NCI-H2107 treated with DMSO at 0.1 percent for 48 hours (cell line): ENCODE data around the gene PRDM16.

ENCODE experiments used
- DNase-seq: peaks from one replicate; lab custom pipeline; 2025; ENCODE audit not compliant: unreplicated experiment; lab: John Stamatoyannopoulos, UW

Gene PRDM16

GRCh38 chr1:3251807-3252428 lies 182.9 kb downstream of the PRDM16 start:
- DNase-seq, result no peak

GRCh38 chr1:3255680-3256079 lies 186.7 kb downstream of the PRDM16 start:
- DNase-seq, result no peak

DNA sequence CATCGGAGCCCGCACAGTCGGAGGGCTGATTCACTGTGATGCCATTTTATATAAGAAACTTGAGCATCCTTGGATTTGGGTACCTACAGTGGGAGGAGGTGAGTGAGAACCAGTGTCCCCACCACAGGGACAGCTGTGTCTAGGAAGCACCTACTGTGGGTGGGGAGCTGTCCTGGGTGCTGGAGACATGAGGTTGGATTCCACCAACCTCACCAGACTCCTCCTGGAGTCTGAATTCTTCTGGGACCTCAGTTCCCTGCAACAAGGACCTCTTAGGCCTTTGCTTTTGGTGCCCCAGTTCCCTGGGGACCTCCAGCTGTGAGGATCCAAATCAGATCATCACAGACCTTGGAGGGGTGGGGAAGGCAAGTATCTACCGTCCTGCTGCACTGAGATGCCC lies 188.8 kb downstream of the PRDM16 start:
- DNase-seq, result no peak

GRCh38 chr1:3258386-3259003 lies 189.5 kb downstream of the PRDM16 start:
- DNase-seq, result no peak

GRCh38 chr1:3259020-3259419 lies 190.0 kb downstream of the PRDM16 start:
- no peak for DNase-seq

DNA sequence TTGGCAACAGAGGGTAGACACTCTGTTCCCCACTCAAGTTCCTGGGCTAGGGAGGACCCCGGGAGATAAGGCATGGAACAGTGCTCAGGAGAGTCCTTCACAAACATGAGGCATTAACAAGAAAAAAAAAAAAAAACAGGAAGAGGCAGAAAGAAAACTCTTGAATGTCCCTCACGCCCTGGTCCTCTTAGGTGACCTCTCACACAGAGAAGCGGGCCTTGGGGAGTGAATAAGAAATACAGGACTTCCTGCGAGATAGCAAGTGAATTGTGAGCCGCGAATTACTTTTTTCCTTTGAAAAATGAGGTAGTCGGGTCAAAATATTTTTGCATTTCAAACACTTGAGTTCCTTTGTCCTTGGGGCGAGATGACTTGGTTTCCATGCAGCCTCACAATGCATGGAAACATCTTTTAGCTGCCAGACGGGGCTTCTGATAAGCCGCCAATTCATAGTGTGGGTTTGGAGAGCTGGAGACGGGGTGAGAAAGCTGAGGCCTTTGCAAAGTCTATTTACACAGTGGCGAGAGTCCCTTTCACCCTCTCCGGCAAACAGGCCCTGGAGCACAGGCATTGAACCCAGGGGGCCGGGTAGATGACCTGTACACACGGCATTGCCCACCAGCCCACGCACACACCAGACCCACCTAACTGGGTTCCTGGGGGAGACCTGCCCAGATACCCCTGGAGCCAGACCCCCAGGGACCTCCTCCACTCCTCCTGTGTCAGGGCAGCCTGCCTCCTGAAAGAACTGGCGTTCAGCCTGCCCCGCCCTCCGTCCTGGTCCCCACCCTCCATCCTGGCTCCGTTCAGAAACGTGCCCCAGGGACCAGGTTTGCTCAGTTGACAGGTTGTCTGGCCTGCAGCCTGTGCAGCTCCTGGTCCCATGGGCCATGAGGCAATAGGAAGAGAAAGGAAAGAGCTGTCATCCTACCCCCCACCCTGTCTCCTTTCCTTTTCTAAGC lies 192.3 kb downstream of the PRDM16 start:
- no peak for DNase-seq

DNA sequence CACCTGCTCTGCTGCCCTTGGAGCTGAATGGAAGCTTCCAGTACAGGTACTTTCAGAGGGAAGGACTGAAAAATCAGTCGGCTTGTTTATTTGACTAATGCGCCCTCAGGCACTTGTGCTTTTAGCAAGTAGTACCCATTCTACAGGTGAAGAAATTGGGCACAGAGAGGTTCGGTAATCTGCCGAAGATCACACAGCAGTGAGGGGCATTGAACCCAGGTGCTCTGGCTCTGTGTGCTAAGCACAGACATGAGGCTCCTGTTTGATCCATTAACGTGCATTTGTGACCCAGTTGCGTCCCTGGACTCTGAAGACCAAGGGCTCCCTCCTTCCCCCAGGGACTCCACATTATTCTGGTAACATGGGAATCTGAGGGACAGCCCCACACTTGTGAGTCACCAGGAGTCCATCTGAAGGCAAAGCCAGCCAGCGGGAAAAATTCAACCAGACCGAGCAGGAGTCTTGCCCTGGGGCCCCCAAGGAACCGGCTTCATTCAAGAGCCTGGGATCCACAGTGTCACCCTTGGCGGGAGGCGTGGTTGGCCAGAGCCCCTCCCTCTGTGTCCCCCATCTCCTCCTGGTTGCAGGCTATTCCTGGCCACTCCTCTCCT lies 193.1 kb downstream of the PRDM16 start:
- no peak for DNase-seq

DNA sequence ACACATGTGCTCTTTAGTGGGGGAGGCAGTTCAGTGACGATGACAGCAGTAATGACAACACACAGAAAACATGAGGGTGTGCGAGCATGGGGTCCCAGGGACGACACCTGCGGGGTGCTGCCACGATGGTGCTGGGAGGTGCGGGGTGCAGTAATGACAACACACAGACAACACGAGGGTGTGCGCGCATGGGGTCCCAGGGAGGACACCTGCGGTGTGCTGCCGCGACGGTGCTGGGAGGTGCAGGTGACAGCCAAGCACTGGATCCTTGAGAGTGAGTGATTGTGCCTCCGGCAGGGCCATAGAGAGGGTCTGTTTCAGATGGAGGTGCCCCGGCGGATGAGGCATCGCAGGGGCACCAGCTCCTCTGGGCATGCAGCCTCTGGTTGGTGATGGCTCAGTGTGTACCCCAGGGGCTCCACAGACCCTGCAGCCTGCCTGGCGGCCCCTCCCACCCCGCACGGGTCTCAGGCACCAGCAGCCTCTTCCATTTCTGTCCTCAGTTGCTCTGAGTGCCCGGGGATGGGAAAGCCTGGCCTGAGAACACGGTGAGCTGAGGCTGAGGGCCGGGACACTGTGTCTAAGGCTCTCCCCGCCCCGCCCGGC lies 193.8 kb downstream of the PRDM16 start:
- DNase-seq, result no peak

DNA sequence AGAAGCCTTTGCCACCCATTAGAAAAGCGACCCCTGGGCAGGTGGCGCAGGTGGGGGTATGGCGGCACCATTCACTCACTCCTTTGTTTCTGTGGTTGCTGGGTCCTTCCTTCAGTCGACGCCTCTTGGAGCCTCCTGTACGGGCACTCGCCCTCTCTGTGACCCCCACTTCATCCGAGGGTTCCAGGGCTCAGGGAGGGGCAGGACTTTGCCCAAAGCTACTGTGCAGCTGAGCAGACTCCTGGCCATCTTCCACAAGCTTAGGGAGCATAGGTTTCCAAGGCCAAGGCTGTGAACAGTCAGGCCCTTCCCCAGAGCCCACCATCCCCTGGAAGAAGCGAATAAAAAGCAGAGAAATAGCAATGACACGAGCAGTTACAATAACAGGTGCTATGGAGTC lies 194.8 kb downstream of the PRDM16 start:
- no peak for DNase-seq

DNA sequence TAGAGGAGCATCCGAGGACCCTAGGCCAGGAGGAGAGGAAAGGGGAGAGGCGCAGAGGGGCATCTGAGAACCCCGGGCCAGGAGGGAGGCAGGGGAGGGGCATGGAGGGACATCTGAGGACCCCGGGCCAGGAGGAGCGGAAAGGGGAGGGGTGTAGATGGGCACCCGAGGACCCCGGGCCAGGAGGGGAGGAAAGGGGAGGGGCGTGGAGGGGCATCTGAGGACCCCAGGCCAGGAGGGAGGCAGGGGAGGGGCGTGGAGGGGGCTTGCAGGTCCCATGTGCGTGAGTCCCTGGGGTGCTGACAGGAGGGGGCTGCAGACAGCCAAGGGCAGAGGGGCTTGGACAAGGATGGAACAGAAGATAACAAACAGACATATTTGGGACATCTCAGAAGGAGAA lies 195.5 kb downstream of the PRDM16 start:
- no peak for DNase-seq

GRCh38 chr1:3265835-3266805 lies 197.1 kb downstream of the PRDM16 start:
- DNase-seq, result no peak

DNA sequence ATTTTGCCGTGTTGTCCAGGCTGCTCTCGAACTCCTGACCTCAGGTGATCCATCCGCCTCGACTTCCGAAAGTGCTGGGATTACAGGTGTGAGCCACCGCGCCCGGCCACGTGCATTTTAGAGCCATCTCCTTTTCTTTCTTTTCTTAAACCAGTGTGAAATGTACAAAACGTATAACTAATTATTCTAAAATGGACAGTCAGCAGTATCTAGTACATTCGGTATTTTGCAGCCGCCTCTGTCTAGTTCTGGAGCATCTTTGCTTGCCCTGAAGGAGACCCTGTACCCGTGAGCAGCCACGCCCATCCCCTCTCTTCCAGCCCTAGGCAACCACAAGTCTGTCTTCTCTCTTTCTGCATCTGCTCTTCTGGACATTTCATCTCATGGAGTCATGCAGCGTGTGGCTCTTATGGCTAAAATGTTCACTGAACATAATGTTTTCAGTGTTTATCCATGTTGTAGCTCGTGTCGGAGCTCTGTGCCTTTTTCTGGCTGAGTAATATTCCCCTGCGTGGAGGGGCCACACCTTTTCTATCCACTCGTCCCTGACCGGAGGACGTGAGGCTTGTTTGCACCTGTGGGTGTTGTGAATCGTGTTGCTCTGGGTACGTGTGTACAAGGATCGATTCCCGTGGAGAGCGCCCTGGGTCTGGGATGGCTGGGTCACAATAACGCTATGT lies 198.0 kb downstream of the PRDM16 start:
- DNase-seq, result no peak

GRCh38 chr1:3267550-3268270 lies 198.7 kb downstream of the PRDM16 start:
- no peak for DNase-seq

DNA sequence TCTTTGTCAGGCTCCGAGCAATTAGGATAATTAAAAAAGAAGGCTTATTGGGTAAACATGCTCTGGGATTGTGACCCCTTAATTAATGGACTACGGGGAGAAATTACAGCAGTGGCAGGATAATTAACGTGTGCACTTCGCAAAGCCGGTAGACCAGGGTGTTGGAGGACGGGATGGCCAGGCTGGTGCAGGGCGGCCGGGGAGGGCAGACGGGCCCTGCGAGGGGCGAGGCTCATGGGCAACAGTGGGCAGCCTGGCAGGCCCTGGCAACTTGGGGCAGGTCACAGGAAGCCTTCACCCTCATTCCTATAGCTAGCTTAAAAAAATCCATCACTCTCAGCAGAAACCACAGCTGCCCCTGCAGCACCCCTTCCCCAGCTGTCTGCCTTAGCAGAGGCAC lies 199.3 kb downstream of the PRDM16 start:
- no peak for DNase-seq

- no peak for DNase-seq
Measured at GRCh38 chr1:3270403-3271245, 201.6 kb downstream of the PRDM16 start.

DNA sequence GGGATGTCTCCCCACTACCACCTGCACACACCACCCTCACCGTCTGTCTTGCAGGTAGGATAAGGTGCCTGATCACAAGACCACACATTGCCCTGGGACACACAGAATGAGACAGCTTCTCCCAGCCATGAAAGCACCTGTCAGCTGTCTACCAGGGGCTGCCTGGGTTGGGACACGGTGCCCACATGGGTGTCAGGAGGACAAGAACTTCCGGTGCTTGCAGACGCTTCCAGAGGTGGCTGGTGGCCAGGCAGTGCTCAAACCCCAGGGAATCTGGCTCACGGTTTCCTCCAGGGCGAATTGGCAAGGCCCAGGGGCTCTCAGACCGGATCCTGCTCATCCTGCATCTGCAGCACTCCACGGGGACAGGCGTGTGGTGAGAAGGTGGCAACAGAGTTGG lies 202.9 kb downstream of the PRDM16 start:
- DNase-seq, result no peak

GRCh38 chr1:3272321-3273045 lies 203.5 kb downstream of the PRDM16 start:
- no peak for DNase-seq
